IMR-90 (cell line): ENCODE measurements around the gene IL11RA. TPM values are rescaled to one million over a fixed set of nuclear protein-coding genes. Genes with fewer than 3 reads are reported as not detected.

ENCODE experiments used
- ATAC-seq: fragments of 200-7000 bp; cut with Tn5 transposase; 2 replicates; pipeline ENCODE4 v1.9.1; 2020; ENCODE audit warnings: low read depth, mild to moderate bottlenecking, moderate library complexity
- BruUV-seq: library from RNA; stranded (reverse); fragments of 400-500 nt; replicated peaks from 2 replicates; lab custom pipeline; 2021; lab: Mats Ljungman, UMichigan
- CTCF ChIA-PET: fragments of 300-600 bp; formaldehyde crosslinking; extraction: SDS; loops from one replicate; lab custom pipeline; 2021; ENCODE audit warnings: antibody characterized with exemption; lab: Yijun Ruan, JAX
- POLR2A ChIA-PET: fragments of 300-600 bp; sonication (Branson Sonifier 250); formaldehyde crosslinking; loops from one replicate; lab custom pipeline; 2022; ENCODE audit warnings: antibody characterized with exemption; ENCODE audit not compliant: unreplicated experiment; lab: Charles Lee
- DNase-seq: peaks from one replicate; pipeline ENCODE4 v3.0.0; 2013
- H2AFZ ChIP-seq: replicated peaks from 2 replicates; pipeline ENCODE3; 2013; ENCODE audit warnings: low read length, mild to moderate bottlenecking; ENCODE audit not compliant: poor library complexity
- H2AK5ac ChIP-seq: 2 replicates; pipeline ENCODE4 v1.6.1; 2013; ENCODE audit warnings: low read depth, low read length, inconsistent platforms
- H2AK9ac ChIP-seq: replicated peaks from 2 replicates; pipeline ENCODE3; 2013; ENCODE audit warnings: mild to moderate bottlenecking, low read depth, low read length, moderate library complexity; ENCODE audit not compliant: poor library complexity
- H2BK120ac ChIP-seq: 2 replicates; pipeline ENCODE4 v1.6.1; 2013; ENCODE audit warnings: low read depth, low read length, inconsistent platforms
- H2BK15ac ChIP-seq: 3 replicates; pipeline ENCODE4 v1.6.1; 2013; ENCODE audit warnings: low read depth, low read length, inconsistent platforms
- H2BK20ac ChIP-seq: 2 replicates; pipeline ENCODE4 v1.6.1; 2013; ENCODE audit warnings: low read depth, mild to moderate bottlenecking, inconsistent platforms, low read length, moderate library complexity
- H2BK5ac ChIP-seq: 2 replicates; pipeline ENCODE4 v1.6.1; 2013; ENCODE audit warnings: mild to moderate bottlenecking, low read depth, low read length, inconsistent platforms; ENCODE audit not compliant: poor library complexity, severe bottlenecking
- H3K14ac ChIP-seq: replicated peaks from 2 replicates; pipeline ENCODE4 v1.6.1; 2013; ENCODE audit warnings: low read depth, low read length, inconsistent platforms
- H3K18ac ChIP-seq: 2 replicates; pipeline ENCODE4 v1.6.1; 2013; ENCODE audit warnings: low read depth, low read length, control low read depth
- H3K23ac ChIP-seq: 2 replicates; pipeline ENCODE4 v1.6.1; 2013; ENCODE audit warnings: low read depth, low read length, inconsistent platforms
- H3K27ac ChIP-seq: 2 replicates; pipeline ENCODE4 v1.5.1; 2013; ENCODE audit warnings: mild to moderate bottlenecking, control low read depth, low read length; ENCODE audit not compliant: insufficient read depth
- H3K27me3 ChIP-seq: 2 replicates; pipeline ENCODE4 v1.6.1; 2013; ENCODE audit warnings: low read length; ENCODE audit not compliant: control insufficient read depth, insufficient read depth
- H3K36me3 ChIP-seq: 2 replicates; pipeline ENCODE4 v1.6.1; 2013; ENCODE audit warnings: low read length, mixed read lengths; ENCODE audit not compliant: control insufficient read depth, insufficient read depth
- H3K4ac ChIP-seq: 2 replicates; pipeline ENCODE4 v1.6.1; 2013; ENCODE audit warnings: low read depth, low read length, inconsistent platforms
- H3K4me1 ChIP-seq: 2 replicates; pipeline ENCODE4 v1.6.1; 2013; ENCODE audit warnings: low read length, mixed read lengths; ENCODE audit not compliant: control insufficient read depth, insufficient read depth
- H3K4me2 ChIP-seq: 2 replicates; pipeline ENCODE4 v1.6.1; 2013; ENCODE audit warnings: low read depth, mild to moderate bottlenecking, control low read depth, low read length, moderate library complexity
- H3K4me3 ChIP-seq: 2 replicates; pipeline ENCODE4 v1.5.1; 2013; ENCODE audit warnings: low read depth, mild to moderate bottlenecking, control low read depth, low read length, moderate library complexity; ENCODE audit not compliant: insufficient read depth
- H3K56ac ChIP-seq: 2 replicates; pipeline ENCODE4 v1.6.1; 2013; ENCODE audit warnings: low read length, inconsistent platforms; ENCODE audit not compliant: insufficient read depth; ENCODE audit errors: extremely low read depth
- H3K79me1 ChIP-seq, 2 experiments: 2 replicates each; pipeline ENCODE4 v1.6.1; 2013; ENCODE audit warnings: low read length in 2 of 2, inconsistent platforms in 1 of 2, low read depth in 1 of 2
- H3K9ac ChIP-seq: 2 replicates; pipeline ENCODE4 v1.6.1; 2013; ENCODE audit warnings: low read depth, low read length, control low read depth
- H3K9me1 ChIP-seq: 2 replicates; pipeline ENCODE4 v1.6.1; 2013; ENCODE audit warnings: low read length, inconsistent platforms; ENCODE audit not compliant: insufficient read depth
- H3K9me3 ChIP-seq: 2 replicates; pipeline ENCODE4 v1.6.1; 2013; ENCODE audit warnings: low read length; ENCODE audit not compliant: control insufficient read depth, insufficient read depth
- H4K20me1 ChIP-seq: 2 replicates; pipeline ENCODE4 v1.6.1; 2013; ENCODE audit warnings: low read length, inconsistent platforms; ENCODE audit not compliant: insufficient read depth
- H4K5ac ChIP-seq: 2 replicates; pipeline ENCODE4 v1.6.1; 2013; ENCODE audit warnings: mild to moderate bottlenecking, low read depth, low read length, control low read depth
- H4K8ac ChIP-seq, 2 experiments: 2 replicates each; pipeline ENCODE4 v1.6.1; 2013; ENCODE audit warnings: low read depth in 2 of 2, low read length in 2 of 2, control low read depth in 1 of 2, inconsistent platforms in 1 of 2
- H4K91ac ChIP-seq: 2 replicates; pipeline ENCODE4 v1.6.1; 2013; ENCODE audit warnings: low read depth, low read length, inconsistent platforms; ENCODE audit not compliant: insufficient read depth
- BHLHE40 ChIP-seq: fragments of 150-350 bp; IDR thresholded peaks from 2 replicates; pipeline ENCODE4 v1.6.1; 2016; ENCODE audit warnings: mild to moderate bottlenecking, low read depth, low read length
- CTCF ChIP-seq: conservative IDR thresholded peaks from 2 replicates; pipeline ENCODE4 v1.5.1; 2012; ENCODE audit warnings: mild to moderate bottlenecking, low read depth, low read length, improper control_type of control experiment
- MAZ ChIP-seq: IDR thresholded peaks from 2 replicates; pipeline ENCODE4 v1.6.1; 2012; ENCODE audit warnings: low read depth, mild to moderate bottlenecking, low read length, improper control_type of control experiment, moderate library complexity, borderline replicate concordance
- RAD21 ChIP-seq: IDR thresholded peaks from 2 replicates; pipeline ENCODE4 v1.6.1; 2012; ENCODE audit warnings: low read length, improper control_type of control experiment
- RCOR1 ChIP-seq: IDR thresholded peaks from 2 replicates; pipeline ENCODE4 v1.6.1; 2012; ENCODE audit warnings: mild to moderate bottlenecking, low read length, improper control_type of control experiment; ENCODE audit not compliant: insufficient replicate concordance
- RFX5 ChIP-seq: IDR thresholded peaks from 2 replicates; pipeline ENCODE4 v1.8.0; 2012; ENCODE audit warnings: low read depth, mild to moderate bottlenecking, low read length, moderate library complexity
- SMC3 ChIP-seq: fragments of 150-350 bp; IDR thresholded peaks from 2 replicates; pipeline ENCODE4 v1.6.1; 2016; ENCODE audit warnings: low read depth, mild to moderate bottlenecking, antibody characterized with exemption, low read length, moderate library complexity
- USF2 ChIP-seq: fragments of 150-350 bp; IDR thresholded peaks from 2 replicates; pipeline ENCODE4 v1.6.1; 2017; ENCODE audit warnings: mild to moderate bottlenecking, antibody characterized with exemption, low read length, low read depth
- WGBS, 2 experiments: methylation state at CpG; one replicate each; pipeline versions ENCODE4 v1.1.5 to v1.1.7; 2013; ENCODE audit warnings: missing lambda C conversion rate in 2 of 2; ENCODE audit not compliant: insufficient read length in 1 of 2; ENCODE audit errors: extremely low coverage in 2 of 2; 5-methylcytosine and 5-hydroxymethylcytosine counted together
- dilution Hi-C: fragments of 300-500 bp; cut with HindIII; formaldehyde crosslinking; loops from one replicate; pipeline ENCODE4 v1.14.3; 2018; ENCODE audit warnings: low sequenced_read_pairs; ENCODE audit not compliant: unreplicated experiment
- in situ Hi-C: fragments of 300-500 bp; cut with MboI; formaldehyde crosslinking; loops from 3 replicates; pipeline ENCODE4 v1.14.3; 2019; ENCODE audit warnings: low sequenced_read_pairs, inconsistent platforms, mixed read lengths
- intact Hi-C: fragments of 100-400 bp; cut with micrococcal nuclease; formaldehyde crosslinking; loops from 2 replicates; pipeline ENCODE4 v1.10.0; 2022
- polyA plus RNA-seq, 3 experiments: library from polyadenylated mRNA; depleted of rRNA; stranded (reverse); fragments of >200 nt; gene quantifications; 2 replicates each; pipeline ENCODE4 v1.2.3, GENCODE V29; 2012; ENCODE audit warnings: low replicate concordance in 1 of 3
- total RNA-seq: library from RNA; depleted of rRNA; stranded (reverse); fragments of >200 nt; gene quantifications from 2 replicates; pipeline ENCODE4 v1.2.3, GENCODE V29; 2012

The IL11RA gene
- total and polyA plus RNA-seq, 2 of the 4 experiments (the other 2 are of a cell fraction), result 8.2 to 15.9 TPM

GRCh38 chr9:34654323-34655051 is 2.5 kb downstream of the IL11RA start:
- in situ Hi-C loops (no loop called here), intact Hi-C loops (no loop called here), dilution Hi-C loops (no loop called here)
- no peak overlapping the region; the same call in 1 of the 2 replicates for H3K4me2 ChIP-seq
- H3K4me1 ChIP-seq, result peaks cover 35% of the 10 kb centered on the region
- CTCF ChIA-PET, result no interaction called here
- H3K9me1 ChIP-seq, result peaks cover 27% of the 10 kb centered on the region
- peak overlapping the region; percentile 46; the same call in 1 of the 2 replicates for H3K4ac ChIP-seq
- H3K79me1 ChIP-seq, result peaks cover 0 to 29% of the 10 kb centered on the region in 2 experiments; a peak in 2 of 4 replicates
- H3K4me3 ChIP-seq, result no peak overlapping the region
- no peak overlapping the region for H3K14ac ChIP-seq
- no peak overlapping the region for H2BK15ac ChIP-seq
- H4K5ac ChIP-seq, result no peak overlapping the region; the same call in 1 of the 2 replicates
- no peak overlapping the region; the same call in 1 of the 2 replicates for H3K23ac ChIP-seq
- no peak overlapping the region for H3K18ac ChIP-seq
- H4K91ac ChIP-seq, result 0 out of 2 replicates have a peak overlapping the region, but pooled peaks have one; percentile 26
- H2AK9ac ChIP-seq, result peak overlapping the region; percentile 70
- H2AFZ ChIP-seq, result peak overlapping the region; percentile 1
- DNase-seq, result peak; percentile 57
- no peaks in the 10 kb centered on the region for H3K9me3 ChIP-seq
- TF ChIP-seq RCOR1 (no peak), SMC3 (no peak), USF2 (no peak), RAD21 (no peak), RFX5 (no peak), CTCF (no peak), MAZ (no peak), BHLHE40 (no peak)
- POLR2A ChIA-PET, result interaction anchor here (0.7 to 0.9 kb wide), 2 partner anchors 8 to 18 kb away, joined by 3 to 5 read pairs; partner anchors contain the start of gene CCL27
- peaks cover 2% of the 10 kb centered on the region for H3K36me3 ChIP-seq
- H2BK5ac ChIP-seq, result no peak overlapping the region
- H3K56ac ChIP-seq, result no peak overlapping the region
- BruUV-seq, result no TSS peak
- H4K20me1 ChIP-seq, result no peaks in the 10 kb centered on the region
- H4K8ac ChIP-seq, result peak overlapping the region in 1 of 2 experiments; percentile 68; a peak in 2 of 4 replicates
- peak overlapping the region; percentile 8; the same call in 1 of the 2 replicates for H3K27ac ChIP-seq
- 45% methylated on average over 5 of the region's 11 CpGs; no CpG with 5 or more reads in 1 of the 2 experiments for WGBS, 2 experiments
- peak overlapping the region; percentile 39; the same call in 1 of the 2 replicates for H2BK20ac ChIP-seq
- peak; percentile 6 for ATAC-seq
- H3K27me3 ChIP-seq, result no peaks in the 10 kb centered on the region
- H3K9ac ChIP-seq, result no peak overlapping the region
- peak overlapping the region; percentile 97; the same call in 1 of the 2 replicates for H2AK5ac ChIP-seq
- no peak overlapping the region for H2BK120ac ChIP-seq
